ENCODE data around the gene LARGE1.
A peak's percentile ranks its signal among the peaks of the same experiment; 100 is the strongest.

LARGE1 gene

DNA sequence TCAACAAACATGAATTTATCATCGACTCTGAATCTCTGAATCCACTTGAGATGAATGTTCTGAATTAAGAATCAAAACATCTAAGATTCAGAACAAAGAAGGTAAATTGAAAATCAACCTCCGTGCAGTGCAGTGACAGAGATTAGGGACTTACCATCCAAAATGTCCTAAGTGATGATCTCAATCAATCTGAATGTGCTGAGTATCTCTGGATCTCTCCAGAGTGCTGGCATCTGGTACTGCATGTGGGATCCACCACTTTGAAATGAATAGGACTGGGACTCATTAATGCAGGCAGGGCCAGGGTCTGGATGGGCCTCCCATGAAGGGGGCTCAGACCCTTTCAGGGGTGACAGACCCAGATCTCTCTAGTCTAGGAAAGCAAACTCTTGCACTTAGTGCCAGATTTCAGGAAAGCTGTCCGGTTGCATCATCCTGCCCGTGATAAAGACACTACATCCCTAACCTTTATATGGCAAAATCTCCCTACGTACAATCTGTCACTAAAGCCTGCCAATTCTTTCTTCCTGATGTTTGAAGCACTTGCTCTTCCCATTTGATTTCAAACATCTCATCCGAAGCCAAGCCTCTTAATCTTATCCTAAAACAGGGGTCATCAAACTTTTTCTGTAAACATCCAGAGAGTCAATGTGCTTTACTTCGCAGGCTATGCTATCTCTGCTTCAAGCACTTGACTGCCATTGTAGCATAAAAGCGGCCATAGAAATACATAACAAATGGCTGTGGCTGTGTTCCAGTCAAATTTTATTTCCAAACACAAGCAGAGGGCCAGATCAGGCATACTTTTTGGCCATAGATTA lies 263.3 kb downstream of the LARGE1 start:
- no peak for TF ChIP-seq POLR2A (IDR thresholded peaks at IDR 0.05; ENCODE audit: low read depth, low read length)
- FAIRE-seq (no peak), DNase-seq (ENCODE audit: insufficient read length, low spot score) (no peak)

DNA sequence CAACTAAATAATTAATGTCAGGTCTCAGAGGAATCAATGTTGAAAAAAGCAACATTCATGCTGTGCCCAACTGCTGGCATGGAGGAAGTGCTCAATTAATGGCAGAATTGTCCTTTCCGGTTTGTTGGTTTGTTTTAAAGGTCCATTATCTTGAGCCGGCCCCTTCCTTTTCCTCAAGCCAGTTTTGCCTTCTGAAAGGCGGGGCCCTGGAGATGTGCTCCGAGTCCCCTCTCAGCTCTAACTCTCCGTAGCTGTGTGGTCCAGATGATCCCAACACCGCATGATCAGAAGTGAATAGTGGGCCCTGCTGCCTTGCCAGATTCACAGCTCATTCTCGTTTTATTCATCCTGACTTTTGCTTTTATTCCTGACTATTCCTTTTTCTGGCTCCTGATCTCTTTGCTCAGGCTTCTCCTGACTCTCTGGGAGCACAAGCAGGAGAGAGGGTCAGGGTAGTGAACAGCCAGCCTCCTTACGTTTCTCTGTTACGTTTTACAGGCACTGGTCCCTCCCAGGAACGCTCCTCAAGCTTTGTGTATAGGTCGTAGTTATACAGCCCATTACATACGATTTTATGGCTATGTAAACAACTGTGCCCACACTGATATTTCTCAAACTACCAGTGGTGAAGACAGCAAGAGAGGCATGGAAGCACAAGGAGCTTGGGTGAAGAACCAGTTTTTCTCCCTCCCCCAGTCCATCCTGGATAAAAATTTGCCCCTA lies 265.9 kb downstream of the LARGE1 start:
- FAIRE-seq (no peak), DNase-seq (ENCODE audit: insufficient read length, low spot score) (no peak)
- TF ChIP-seq POLR2A (IDR thresholded peaks at IDR 0.05; ENCODE audit: low read depth, low read length): no peak

DNA sequence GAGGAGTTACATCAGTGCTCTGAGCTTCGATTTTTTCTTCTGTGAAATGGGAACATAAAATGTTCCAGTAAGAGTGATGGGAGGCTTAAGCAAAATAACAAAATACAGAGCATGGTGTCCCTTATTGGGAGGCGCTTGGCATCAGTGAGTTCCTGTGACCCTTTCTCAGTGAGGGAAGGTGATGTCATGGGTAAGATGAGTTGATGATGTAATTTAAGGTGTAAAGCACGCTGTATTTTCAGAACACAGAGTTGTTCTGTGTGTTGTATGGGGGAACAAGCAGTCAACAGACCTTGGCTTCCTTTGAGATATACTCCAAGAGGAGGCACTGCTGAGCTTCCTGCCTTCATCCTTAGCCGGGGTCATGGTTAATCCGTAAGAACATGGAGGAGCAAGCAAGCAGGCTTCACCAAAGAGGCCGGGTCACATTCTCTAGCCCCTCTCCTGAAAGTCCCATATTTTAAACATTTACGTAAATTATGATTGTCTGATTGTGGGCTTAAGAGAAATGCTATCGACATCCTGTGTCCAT lies 266.7 kb downstream of the LARGE1 start:
- DNase-seq (ENCODE audit: insufficient read length, low spot score): no peak
- TF ChIP-seq POLR2A (IDR thresholded peaks at IDR 0.05; ENCODE audit: low read depth, low read length): no peak
- no peak for FAIRE-seq

DNA sequence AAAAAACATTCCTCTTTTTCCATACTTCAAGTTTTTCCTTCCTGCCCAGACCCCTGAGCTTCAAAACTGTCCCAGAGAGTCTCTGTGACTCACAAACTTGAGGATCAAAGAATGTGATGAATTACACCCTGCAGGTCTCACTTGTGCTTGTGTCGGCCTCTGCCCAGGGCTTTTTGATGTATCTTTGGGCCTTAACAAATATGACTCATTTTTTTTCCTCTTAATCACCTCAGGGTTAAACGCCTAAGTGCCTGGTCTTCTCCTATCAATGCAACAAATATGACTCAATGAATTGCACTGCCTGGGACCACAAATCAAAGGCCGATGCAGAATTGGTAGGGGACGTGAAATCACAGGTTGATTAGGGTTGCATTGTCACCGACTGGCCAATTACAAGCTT lies 267.7 kb downstream of the LARGE1 start:
- DNase-seq (ENCODE audit: insufficient read length, low spot score) (peak; percentile 25), FAIRE-seq (peak; percentile 68)
- no peak for TF ChIP-seq POLR2A (IDR thresholded peaks at IDR 0.05; ENCODE audit: low read depth, low read length)

GRCh38 chr22:33650244-33650643 lies 270.0 kb downstream of the LARGE1 start:
- FAIRE-seq (no peak), DNase-seq (ENCODE audit: insufficient read length, low spot score) (no peak)
- TF ChIP-seq POLR2A (IDR thresholded peaks at IDR 0.05; ENCODE audit: low read depth, low read length): no peak

DNA sequence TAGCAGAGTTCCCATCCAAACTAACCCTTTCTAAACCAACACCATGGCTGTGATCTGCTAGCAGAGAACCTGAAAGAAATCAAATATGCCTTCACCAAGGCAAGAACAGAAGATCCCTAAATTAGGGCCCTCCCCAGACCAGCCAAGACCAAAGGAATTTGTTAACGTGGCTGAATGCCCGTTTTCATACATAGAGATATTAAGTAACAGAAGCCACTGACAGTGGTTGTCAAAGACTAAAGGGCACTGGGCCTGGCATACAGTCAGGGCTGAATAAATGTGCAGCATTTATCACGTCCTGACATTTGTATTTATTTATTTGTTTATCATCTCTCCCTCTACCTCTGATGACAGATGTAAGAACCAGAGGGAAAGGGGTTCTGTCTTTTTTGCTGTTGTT lies 271.8 kb downstream of the LARGE1 start:
- no peak for TF ChIP-seq POLR2A (IDR thresholded peaks at IDR 0.05; ENCODE audit: low read depth, low read length)
- FAIRE-seq (no peak), DNase-seq (ENCODE audit: insufficient read length, low spot score) (no peak)

GRCh38 chr22:33640900-33641299 lies 279.4 kb downstream of the LARGE1 start:
- no peak for TF ChIP-seq POLR2A (IDR thresholded peaks at IDR 0.05; ENCODE audit: low read depth, low read length)
- FAIRE-seq (no peak), DNase-seq (ENCODE audit: insufficient read length, low spot score) (no peak)

- DNase-seq (ENCODE audit: insufficient read length, low spot score) (no peak), FAIRE-seq (no peak)
- TF ChIP-seq POLR2A (IDR thresholded peaks at IDR 0.05; ENCODE audit: low read depth, low read length): no peak
These were observed 280.6 kb downstream of the LARGE1 start for GRCh38 chr22:33639588-33640254.

- DNase-seq (ENCODE audit: insufficient read length, low spot score): no peak
- TF ChIP-seq POLR2A (IDR thresholded peaks at IDR 0.05; ENCODE audit: low read depth, low read length): no peak
- no peak for FAIRE-seq
These were observed 284.5 kb downstream of the LARGE1 start for GRCh38 chr22:33635766-33636165.

- FAIRE-seq (no peak), DNase-seq (ENCODE audit: insufficient read length, low spot score) (no peak)
- no peak for TF ChIP-seq POLR2A (IDR thresholded peaks at IDR 0.05; ENCODE audit: low read depth, low read length)
These were observed 288.5 kb downstream of the LARGE1 start for GRCh38 chr22:33631777-33632176.

DNA sequence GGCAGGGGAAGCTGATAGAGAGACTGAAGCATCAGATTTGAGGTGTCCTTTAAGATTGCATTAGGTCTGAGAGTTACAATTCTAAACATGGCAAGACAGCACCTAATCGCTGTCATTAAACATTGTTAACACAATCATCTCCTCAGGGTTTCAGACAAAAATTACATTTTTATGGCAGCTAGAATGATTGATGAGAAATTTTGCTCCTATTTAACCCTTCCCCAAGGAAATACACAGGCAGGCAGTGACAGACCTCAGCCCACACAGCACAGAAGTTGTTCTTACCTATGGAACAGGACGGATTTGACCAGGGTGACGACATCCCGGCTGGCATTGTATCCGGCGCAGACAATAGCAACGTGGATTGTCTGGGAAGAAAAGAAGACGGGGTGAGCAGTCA lies 294.3 kb downstream of the LARGE1 start:
- no peak for TF ChIP-seq POLR2A (IDR thresholded peaks at IDR 0.05; ENCODE audit: low read depth, low read length)
- no peak for DNase-seq (ENCODE audit: insufficient read length, low spot score)
- FAIRE-seq: no peak

GRCh38 chr22:33620085-33620484 lies 300.2 kb downstream of the LARGE1 start:
- no peak for DNase-seq (ENCODE audit: insufficient read length, low spot score)
- TF ChIP-seq POLR2A (IDR thresholded peaks at IDR 0.05; ENCODE audit: low read depth, low read length): no peak
- no peak for FAIRE-seq

DNA sequence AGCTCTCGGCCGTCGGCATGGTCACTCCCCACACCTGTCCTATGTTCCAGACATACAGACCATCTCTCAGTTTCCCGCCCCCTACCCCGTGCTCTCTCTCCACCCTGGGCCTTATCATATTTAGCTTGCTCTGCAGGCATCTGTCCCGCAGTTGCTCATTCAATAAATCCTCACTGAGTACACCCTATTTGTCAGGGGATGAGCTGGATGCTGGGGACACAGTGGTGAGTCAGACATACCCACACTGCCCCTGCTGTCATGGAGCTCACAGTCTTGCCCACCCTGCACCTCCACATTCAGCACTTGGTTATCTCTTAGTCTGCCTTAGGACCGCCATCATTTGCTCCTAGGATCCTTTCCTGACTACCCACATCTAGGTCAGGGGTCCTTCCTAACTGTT lies 313.8 kb downstream of the LARGE1 start:
- FAIRE-seq (no peak), DNase-seq (ENCODE audit: insufficient read length, low spot score) (no peak)
- no peak for TF ChIP-seq POLR2A (IDR thresholded peaks at IDR 0.05; ENCODE audit: low read depth, low read length)

DNA sequence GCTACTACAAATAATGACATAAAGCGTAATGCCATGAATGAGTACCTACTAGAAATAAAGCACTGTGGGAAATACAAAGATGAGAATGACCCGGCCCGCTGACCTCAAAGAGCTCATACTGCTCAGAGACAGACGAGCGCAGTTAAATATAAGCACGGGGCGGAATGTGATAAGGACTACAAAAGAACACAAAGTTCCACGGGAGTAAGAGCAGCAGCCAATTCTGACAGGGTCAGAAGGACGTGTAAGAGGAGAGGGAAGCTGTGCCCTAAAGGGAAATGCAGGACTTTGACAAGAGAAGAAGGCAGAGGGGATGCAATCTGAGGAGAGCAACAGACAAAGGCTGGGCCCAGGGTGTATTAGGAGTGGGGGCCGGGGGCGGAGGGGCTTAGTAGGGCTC lies 314.6 kb downstream of the LARGE1 start:
- FAIRE-seq (no peak), DNase-seq (ENCODE audit: insufficient read length, low spot score) (no peak)
- TF ChIP-seq POLR2A (IDR thresholded peaks at IDR 0.05; ENCODE audit: low read depth, low read length): no peak
